ENCODE data around the gene HLTF.

DNA sequence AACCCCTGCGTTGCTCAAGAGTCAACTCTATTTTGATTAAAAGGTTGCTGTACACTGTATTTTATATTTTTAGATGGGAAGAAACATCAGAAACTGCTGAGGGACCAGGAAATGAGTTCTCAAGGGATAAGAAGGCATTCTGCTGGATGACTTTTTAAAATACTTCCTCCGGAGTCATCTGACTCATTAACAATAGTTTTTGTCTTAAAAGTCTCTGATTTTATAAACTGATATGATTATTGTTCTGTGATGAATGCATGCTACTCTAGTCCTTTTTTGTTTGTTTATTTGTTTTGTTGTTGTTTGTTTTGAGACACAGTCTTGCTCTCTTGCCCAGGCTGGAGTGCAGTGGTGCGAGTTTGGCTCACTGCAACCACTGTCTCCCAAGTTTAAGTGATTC is 18.2 kb upstream of the HLTF start:
- TF ChIP-seq TAF1 (IDR thresholded peaks at IDR 0.05; ENCODE audit: borderline replicate concordance, insufficient read depth, low read length): no peak
- TF ChIP-seq POLR2AphosphoS5 (IDR thresholded peaks at IDR 0.05; ENCODE audit: low read depth, low read length): no peak
- no peak for TF ChIP-seq SIN3A (IDR thresholded peaks at IDR 0.05; ENCODE audit: borderline replicate concordance, insufficient read depth, low read length)
- TF ChIP-seq, protein P1, sequence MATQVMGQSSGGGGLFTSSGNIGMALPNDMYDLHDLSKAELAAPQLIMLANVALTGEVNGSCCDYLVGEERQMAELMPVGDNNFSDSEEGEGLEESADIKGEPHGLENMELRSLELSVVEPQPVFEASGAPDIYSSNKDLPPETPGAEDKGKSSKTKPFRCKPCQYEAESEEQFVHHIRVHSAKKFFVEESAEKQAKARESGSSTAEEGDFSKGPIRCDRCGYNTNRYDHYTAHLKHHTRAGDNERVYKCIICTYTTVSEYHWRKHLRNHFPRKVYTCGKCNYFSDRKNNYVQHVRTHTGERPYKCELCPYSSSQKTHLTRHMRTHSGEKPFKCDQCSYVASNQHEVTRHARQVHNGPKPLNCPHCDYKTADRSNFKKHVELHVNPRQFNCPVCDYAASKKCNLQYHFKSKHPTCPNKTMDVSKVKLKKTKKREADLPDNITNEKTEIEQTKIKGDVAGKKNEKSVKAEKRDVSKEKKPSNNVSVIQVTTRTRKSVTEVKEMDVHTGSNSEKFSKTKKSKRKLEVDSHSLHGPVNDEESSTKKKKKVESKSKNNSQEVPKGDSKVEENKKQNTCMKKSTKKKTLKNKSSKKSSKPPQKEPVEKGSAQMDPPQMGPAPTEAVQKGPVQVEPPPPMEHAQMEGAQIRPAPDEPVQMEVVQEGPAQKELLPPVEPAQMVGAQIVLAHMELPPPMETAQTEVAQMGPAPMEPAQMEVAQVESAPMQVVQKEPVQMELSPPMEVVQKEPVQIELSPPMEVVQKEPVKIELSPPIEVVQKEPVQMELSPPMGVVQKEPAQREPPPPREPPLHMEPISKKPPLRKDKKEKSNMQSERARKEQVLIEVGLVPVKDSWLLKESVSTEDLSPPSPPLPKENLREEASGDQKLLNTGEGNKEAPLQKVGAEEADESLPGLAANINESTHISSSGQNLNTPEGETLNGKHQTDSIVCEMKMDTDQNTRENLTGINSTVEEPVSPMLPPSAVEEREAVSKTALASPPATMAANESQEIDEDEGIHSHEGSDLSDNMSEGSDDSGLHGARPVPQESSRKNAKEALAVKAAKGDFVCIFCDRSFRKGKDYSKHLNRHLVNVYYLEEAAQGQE (IDR thresholded peaks at IDR 0.05; ENCODE audit: insufficient read depth in 1 of 2, low read depth in 2 of 2, low read length in 2 of 2): no peak
- no peak for TF ChIP-seq FOXP2 (optimal IDR thresholded peaks at IDR 0.05; ENCODE audit: borderline replicate concordance, extremely low read depth, extremely low read length, insufficient read depth)
